ENCODE results near the gene NDUFS5.

DNA sequence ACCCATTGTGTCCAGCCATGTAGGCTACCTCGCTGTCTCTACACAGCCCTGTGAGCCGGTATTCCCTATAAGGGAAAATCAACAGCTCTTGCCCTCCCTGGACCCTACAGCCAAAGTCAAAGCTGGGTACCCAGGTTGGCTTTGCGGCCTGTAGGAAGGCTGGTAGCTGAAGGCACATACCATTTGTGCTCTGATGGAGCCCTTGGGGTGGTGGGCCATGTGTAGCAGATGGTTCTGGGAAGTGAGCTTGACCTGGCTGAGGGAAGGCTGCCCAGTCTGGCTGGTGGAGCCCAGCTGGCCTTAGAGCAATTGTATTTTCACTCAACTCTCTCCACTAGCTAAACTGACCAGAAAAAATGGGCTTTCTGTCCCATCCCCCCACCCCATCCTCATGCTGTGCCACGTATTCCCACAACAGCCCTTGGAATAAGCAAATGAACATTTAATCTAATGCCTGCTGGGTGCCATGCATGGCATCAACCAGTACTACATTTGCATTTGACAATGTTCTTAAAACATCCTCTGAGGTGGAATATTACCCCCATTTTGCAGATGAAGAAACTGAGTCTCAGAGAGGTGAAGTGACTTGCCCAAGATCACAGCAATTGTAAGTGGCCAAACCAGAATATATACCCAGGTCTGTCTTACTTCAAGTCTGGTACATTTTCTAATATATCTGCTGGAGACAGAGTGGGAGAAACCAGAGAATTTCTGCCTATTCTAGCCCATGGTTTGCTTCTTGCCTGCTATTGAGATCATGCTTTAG lies 56.8 kb downstream of the NDUFS5 start:
- TF ChIP-seq POLR2A (IDR thresholded peaks at IDR 0.05; ENCODE audit: low read length): no peak
- TF ChIP-seq, protein P1, sequence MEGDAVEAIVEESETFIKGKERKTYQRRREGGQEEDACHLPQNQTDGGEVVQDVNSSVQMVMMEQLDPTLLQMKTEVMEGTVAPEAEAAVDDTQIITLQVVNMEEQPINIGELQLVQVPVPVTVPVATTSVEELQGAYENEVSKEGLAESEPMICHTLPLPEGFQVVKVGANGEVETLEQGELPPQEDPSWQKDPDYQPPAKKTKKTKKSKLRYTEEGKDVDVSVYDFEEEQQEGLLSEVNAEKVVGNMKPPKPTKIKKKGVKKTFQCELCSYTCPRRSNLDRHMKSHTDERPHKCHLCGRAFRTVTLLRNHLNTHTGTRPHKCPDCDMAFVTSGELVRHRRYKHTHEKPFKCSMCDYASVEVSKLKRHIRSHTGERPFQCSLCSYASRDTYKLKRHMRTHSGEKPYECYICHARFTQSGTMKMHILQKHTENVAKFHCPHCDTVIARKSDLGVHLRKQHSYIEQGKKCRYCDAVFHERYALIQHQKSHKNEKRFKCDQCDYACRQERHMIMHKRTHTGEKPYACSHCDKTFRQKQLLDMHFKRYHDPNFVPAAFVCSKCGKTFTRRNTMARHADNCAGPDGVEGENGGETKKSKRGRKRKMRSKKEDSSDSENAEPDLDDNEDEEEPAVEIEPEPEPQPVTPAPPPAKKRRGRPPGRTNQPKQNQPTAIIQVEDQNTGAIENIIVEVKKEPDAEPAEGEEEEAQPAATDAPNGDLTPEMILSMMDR (IDR thresholded peaks at IDR 0.05): no peak
- no peak for TF ChIP-seq RCOR1 (IDR thresholded peaks at IDR 0.05; ENCODE audit: low read depth, low read length)
- TF ChIP-seq EHF (CRISPR knock-in tag; IDR thresholded peaks at IDR 0.05): no peak
- TF ChIP-seq, protein P2, sequence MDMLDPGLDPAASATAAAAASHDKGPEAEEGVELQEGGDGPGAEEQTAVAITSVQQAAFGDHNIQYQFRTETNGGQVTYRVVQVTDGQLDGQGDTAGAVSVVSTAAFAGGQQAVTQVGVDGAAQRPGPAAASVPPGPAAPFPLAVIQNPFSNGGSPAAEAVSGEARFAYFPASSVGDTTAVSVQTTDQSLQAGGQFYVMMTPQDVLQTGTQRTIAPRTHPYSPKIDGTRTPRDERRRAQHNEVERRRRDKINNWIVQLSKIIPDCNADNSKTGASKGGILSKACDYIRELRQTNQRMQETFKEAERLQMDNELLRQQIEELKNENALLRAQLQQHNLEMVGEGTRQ (IDR thresholded peaks at IDR 0.05): no peak
- TF ChIP-seq, protein P3, sequence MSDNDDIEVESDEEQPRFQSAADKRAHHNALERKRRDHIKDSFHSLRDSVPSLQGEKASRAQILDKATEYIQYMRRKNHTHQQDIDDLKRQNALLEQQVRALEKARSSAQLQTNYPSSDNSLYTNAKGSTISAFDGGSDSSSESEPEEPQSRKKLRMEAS (IDR thresholded peaks at IDR 0.05): no peak
- TF ChIP-seq CEBPB (IDR thresholded peaks at IDR 0.05): no peak
- TF ChIP-seq HDAC2 (IDR thresholded peaks at IDR 0.05): no peak
- TF ChIP-seq, protein P4, sequence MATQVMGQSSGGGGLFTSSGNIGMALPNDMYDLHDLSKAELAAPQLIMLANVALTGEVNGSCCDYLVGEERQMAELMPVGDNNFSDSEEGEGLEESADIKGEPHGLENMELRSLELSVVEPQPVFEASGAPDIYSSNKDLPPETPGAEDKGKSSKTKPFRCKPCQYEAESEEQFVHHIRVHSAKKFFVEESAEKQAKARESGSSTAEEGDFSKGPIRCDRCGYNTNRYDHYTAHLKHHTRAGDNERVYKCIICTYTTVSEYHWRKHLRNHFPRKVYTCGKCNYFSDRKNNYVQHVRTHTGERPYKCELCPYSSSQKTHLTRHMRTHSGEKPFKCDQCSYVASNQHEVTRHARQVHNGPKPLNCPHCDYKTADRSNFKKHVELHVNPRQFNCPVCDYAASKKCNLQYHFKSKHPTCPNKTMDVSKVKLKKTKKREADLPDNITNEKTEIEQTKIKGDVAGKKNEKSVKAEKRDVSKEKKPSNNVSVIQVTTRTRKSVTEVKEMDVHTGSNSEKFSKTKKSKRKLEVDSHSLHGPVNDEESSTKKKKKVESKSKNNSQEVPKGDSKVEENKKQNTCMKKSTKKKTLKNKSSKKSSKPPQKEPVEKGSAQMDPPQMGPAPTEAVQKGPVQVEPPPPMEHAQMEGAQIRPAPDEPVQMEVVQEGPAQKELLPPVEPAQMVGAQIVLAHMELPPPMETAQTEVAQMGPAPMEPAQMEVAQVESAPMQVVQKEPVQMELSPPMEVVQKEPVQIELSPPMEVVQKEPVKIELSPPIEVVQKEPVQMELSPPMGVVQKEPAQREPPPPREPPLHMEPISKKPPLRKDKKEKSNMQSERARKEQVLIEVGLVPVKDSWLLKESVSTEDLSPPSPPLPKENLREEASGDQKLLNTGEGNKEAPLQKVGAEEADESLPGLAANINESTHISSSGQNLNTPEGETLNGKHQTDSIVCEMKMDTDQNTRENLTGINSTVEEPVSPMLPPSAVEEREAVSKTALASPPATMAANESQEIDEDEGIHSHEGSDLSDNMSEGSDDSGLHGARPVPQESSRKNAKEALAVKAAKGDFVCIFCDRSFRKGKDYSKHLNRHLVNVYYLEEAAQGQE (IDR thresholded peaks at IDR 0.05): no peak
- TF ChIP-seq MAZ (IDR thresholded peaks at IDR 0.05; ENCODE audit: borderline replicate concordance, low read depth, low read length): no peak
- TF ChIP-seq EHMT2 (IDR thresholded peaks at IDR 0.05; ENCODE audit: low read depth): no peak
